ENCODE results near the gene ARHGAP12. TPM values are rescaled to one million over a fixed set of nuclear protein-coding genes. Genes with fewer than 3 reads are reported as not detected.

Gene ARHGAP12
- total RNA-seq, 1 donor from 2014 or later, result 68.9 TPM

DNA sequence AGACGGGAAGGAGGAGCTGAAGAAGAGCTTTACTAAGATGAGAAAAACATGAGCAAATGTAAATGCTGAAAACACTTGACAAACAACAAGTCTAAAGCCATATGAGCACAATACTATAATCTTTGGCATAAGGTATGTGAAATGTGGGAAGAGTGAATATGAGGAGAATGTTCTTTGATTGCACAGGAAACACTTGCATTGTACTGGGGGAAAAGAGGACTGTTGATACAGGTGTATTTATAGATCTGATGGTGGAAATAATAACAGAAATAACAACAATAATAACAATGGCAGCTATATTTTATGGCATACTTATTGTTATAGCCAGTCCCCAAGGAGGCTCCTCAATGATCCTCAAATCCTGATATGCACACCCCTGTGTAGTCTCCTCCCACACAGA, 23.0 kb downstream of the ARHGAP12 start:
- Histone ChIP-seq H3K79me2 (ENCODE audit: low read depth) (peaks cover 100% of the 10 kb centered on the region), H3K4me1 (no peaks in the 10 kb centered on the region), H3K27ac (no peak overlapping the region), H4K20me1 (ENCODE audit: low read depth) (peaks cover 14% of the 10 kb centered on the region), H3K9ac (no peak overlapping the region), H3K4me2 (no peak overlapping the region), H3K9me3 (ENCODE audit: low read depth) (no peaks in the 10 kb centered on the region), H3K27me3 (no peaks in the 10 kb centered on the region), H3K4me3 (no peak overlapping the region), H3F3A (ENCODE audit: low read depth) (no peaks in the 10 kb centered on the region), H3K36me3 (peaks cover 19% of the 10 kb centered on the region), H2AFZ (replicated peaks) (no peak overlapping the region)
- TF ChIP-seq EZH2 (IDR thresholded peaks at IDR 0.05) (no peak), EZH2phosphoT487 (IDR thresholded peaks at IDR 0.05) (no peak)
- TF ChIP-seq, protein P1, sequence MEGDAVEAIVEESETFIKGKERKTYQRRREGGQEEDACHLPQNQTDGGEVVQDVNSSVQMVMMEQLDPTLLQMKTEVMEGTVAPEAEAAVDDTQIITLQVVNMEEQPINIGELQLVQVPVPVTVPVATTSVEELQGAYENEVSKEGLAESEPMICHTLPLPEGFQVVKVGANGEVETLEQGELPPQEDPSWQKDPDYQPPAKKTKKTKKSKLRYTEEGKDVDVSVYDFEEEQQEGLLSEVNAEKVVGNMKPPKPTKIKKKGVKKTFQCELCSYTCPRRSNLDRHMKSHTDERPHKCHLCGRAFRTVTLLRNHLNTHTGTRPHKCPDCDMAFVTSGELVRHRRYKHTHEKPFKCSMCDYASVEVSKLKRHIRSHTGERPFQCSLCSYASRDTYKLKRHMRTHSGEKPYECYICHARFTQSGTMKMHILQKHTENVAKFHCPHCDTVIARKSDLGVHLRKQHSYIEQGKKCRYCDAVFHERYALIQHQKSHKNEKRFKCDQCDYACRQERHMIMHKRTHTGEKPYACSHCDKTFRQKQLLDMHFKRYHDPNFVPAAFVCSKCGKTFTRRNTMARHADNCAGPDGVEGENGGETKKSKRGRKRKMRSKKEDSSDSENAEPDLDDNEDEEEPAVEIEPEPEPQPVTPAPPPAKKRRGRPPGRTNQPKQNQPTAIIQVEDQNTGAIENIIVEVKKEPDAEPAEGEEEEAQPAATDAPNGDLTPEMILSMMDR (IDR thresholded peaks at IDR 0.05), result no peak
- Mint-ChIP-seq H3K4me1 (no peaks in the 10 kb centered on the region), H3K4me3 (no peak overlapping the region), H3K27ac (no peak overlapping the region), H3K27me3 (ENCODE audit: insufficient read depth, low read depth) (no peaks in the 10 kb centered on the region), H3K36me3 (peaks cover 44% of the 10 kb centered on the region), H3K9me3 (peaks cover 11% of the 10 kb centered on the region)
- DNase-seq (ENCODE audit: low spot score), result no peak

DNA sequence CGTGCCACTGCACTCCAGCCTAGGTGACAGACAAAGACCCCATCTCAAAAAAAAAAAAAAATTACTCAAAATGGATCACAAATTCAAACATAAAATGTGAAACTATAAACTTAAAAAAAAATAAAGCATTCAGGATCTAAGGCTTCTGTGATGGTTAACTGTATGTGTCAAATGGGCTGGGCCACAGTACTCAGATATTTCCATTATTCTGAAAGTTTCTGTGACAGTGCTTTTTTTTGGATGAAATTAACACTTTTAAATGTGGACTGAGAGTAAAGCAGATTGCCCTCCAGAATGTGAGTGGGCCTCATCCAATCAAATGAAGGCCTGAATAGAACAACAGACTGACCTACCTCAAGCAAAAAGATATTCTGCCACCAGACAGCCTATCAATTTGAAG, 26.0 kb downstream of the ARHGAP12 start:
- Histone ChIP-seq H3K9me3 (ENCODE audit: low read depth) (no peaks in the 10 kb centered on the region), H3K4me3 (no peak overlapping the region), H2AFZ (replicated peaks) (no peak overlapping the region), H4K20me1 (ENCODE audit: low read depth) (peaks cover 13% of the 10 kb centered on the region), H3K36me3 (peaks cover 7% of the 10 kb centered on the region), H3K9ac (no peak overlapping the region), H3K27me3 (no peaks in the 10 kb centered on the region), H3K79me2 (ENCODE audit: low read depth) (peaks cover 100% of the 10 kb centered on the region), H3F3A (ENCODE audit: low read depth) (no peaks in the 10 kb centered on the region), H3K4me2 (no peak overlapping the region), H3K27ac (no peak overlapping the region), H3K4me1 (no peaks in the 10 kb centered on the region)
- no peak overlapping the region for H3K27ac Mint-ChIP-seq
- H3K27me3 Mint-ChIP-seq (ENCODE audit: insufficient read depth, low read depth), result no peaks in the 10 kb centered on the region
- H3K36me3 Mint-ChIP-seq, result peaks cover 57% of the 10 kb centered on the region
- TF ChIP-seq EZH2 (IDR thresholded peaks at IDR 0.05), result no peak
- TF ChIP-seq EZH2phosphoT487 (IDR thresholded peaks at IDR 0.05), result no peak
- TF ChIP-seq, protein P1 (IDR thresholded peaks at IDR 0.05), result no peak
- no peaks in the 10 kb centered on the region for H3K4me1 Mint-ChIP-seq
- H3K9me3 Mint-ChIP-seq, result peaks cover 31% of the 10 kb centered on the region
- H3K4me3 Mint-ChIP-seq, result no peak overlapping the region
- DNase-seq (ENCODE audit: low spot score), result no peak

DNA sequence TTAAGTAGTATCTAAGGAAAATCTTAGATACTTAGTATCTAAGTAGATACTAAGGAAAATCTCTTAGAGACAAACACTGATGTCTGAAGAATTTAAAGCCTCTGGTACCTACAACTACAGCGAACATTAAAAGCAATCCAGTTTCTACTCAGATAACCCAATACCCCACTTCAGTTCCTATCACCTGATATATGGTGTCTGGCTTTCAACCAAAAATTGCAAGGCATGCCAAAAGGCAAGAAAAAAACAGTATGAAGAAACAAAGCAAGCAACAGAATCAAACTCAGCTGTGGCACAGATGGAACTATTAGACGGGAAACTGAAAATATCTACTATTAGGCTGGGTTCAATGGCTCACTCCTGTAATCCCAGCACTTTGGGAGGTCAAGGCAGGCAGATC, 31.1 kb downstream of the ARHGAP12 start:
- H2AFZ ChIP-seq (replicated peaks), result no peak overlapping the region
- peaks cover 57% of the 10 kb centered on the region for H3K9me3 Mint-ChIP-seq
- DNase-seq (ENCODE audit: low spot score), result no peak
- peaks cover 90% of the 10 kb centered on the region for H3K79me2 ChIP-seq (ENCODE audit: low read depth)
- H4K20me1 ChIP-seq (ENCODE audit: low read depth), result peaks cover 5% of the 10 kb centered on the region
- no peaks in the 10 kb centered on the region for H3K4me1 ChIP-seq
- no peak for TF ChIP-seq EZH2 (IDR thresholded peaks at IDR 0.05)
- no peak for TF ChIP-seq EZH2phosphoT487 (IDR thresholded peaks at IDR 0.05)
- TF ChIP-seq, protein P1 (IDR thresholded peaks at IDR 0.05), result no peak
- no peak overlapping the region for H3K4me3 Mint-ChIP-seq
- H3K27me3 Mint-ChIP-seq (ENCODE audit: insufficient read depth, low read depth), result no peaks in the 10 kb centered on the region
- H3K36me3 ChIP-seq, result peaks cover 6% of the 10 kb centered on the region
- H3K27ac ChIP-seq, result no peak overlapping the region
- H3K4me2 ChIP-seq, result no peak overlapping the region
- H3K27ac Mint-ChIP-seq, result no peak overlapping the region
- no peaks in the 10 kb centered on the region for H3K9me3 ChIP-seq (ENCODE audit: low read depth)
- peaks cover 50% of the 10 kb centered on the region for H3K36me3 Mint-ChIP-seq
- H3K27me3 ChIP-seq, result no peaks in the 10 kb centered on the region
- no peak overlapping the region for H3K4me3 ChIP-seq
- H3K9ac ChIP-seq, result no peak overlapping the region
- H3F3A ChIP-seq (ENCODE audit: low read depth), result no peaks in the 10 kb centered on the region
- H3K4me1 Mint-ChIP-seq, result no peaks in the 10 kb centered on the region

All from neural progenitor cell (in vitro differentiated cells).